NB4 (cell line): ENCODE results near the gene RLN1.
"Not testable (repeated sequence)": the region's sequence is repeated elsewhere in the genome, so short reads cannot be mapped to it uniquely, and the experiment has no call there.

Experiments
- DNase-seq: peaks from one replicate; pipeline ENCODE4 v3.0.0; 2010; ENCODE audit warnings: low read depth
- H3K4me3 ChIP-seq: one replicate; pipeline ENCODE4 v1.5.1; 2011; ENCODE audit warnings: mild to moderate bottlenecking, low read depth, low read length, moderate library complexity
- CTCF ChIP-seq: IDR thresholded peaks from one replicate; pipeline ENCODE4 v1.5.1; 2012; ENCODE audit warnings: low read depth, low read length
- MAX ChIP-seq: IDR thresholded peaks from 2 replicates; pipeline ENCODE4 v1.6.1; 2011; ENCODE audit warnings: low read depth, low read length
- MYC ChIP-seq: IDR thresholded peaks from 2 replicates; pipeline ENCODE4 v1.6.1; 2011; ENCODE audit warnings: low read depth, low read length
- POLR2A ChIP-seq: IDR thresholded peaks from 2 replicates; pipeline ENCODE4 v1.6.1; 2011; ENCODE audit warnings: mild to moderate bottlenecking; ENCODE audit not compliant: insufficient read length; ENCODE audit errors: extremely low read depth

The RLN1 gene

GRCh38 chr9:5355817-5356216 lies 16.1 kb upstream of the RLN1 start:
- DNase-seq = no peak
- TF ChIP-seq MYC (no peak), POLR2A (no peak), CTCF (no peak), MAX (no peak)
- no peak overlapping the region for H3K4me3 ChIP-seq

- TF ChIP-seq CTCF (no peak), MYC (no peak), MAX (no peak), POLR2A (no peak)
- H3K4me3 ChIP-seq = no peak overlapping the region
- no peak for DNase-seq
Measured at GRCh38 chr9:5355226-5355625, 15.6 kb upstream of the RLN1 start.

- no peak overlapping the region for H3K4me3 ChIP-seq
- TF ChIP-seq POLR2A = no peak
- no peak for TF ChIP-seq MAX
- no peak for TF ChIP-seq MYC
- no peak for TF ChIP-seq CTCF
- DNase-seq = no peak
Measured at GRCh38 chr9:5354184-5354583, 14.5 kb upstream of the RLN1 start.

GRCh38 chr9:5352637-5353248 lies 13.1 kb upstream of the RLN1 start:
- TF ChIP-seq CTCF = no peak
- TF ChIP-seq MYC = no peak
- TF ChIP-seq POLR2A = no peak
- no peak for TF ChIP-seq MAX
- no peak for DNase-seq
- no peak overlapping the region for H3K4me3 ChIP-seq

- no peak for TF ChIP-seq CTCF
- no peak for TF ChIP-seq MAX
- TF ChIP-seq POLR2A = no peak
- no peak for TF ChIP-seq MYC
Measured at GRCh38 chr9:5336688-5337087, 3.0 kb downstream of the RLN1 start.

GRCh38 chr9:5331276-5331675 lies 8.4 kb downstream of the RLN1 start:
- not testable (repeated sequence) for DNase-seq

More at GRCh38 chr9:5336688-5337087, 3.0 kb downstream of the RLN1 start:
- DNase-seq = no peak
- H3K4me3 ChIP-seq = no peak overlapping the region

More at GRCh38 chr9:5331276-5331675, 8.4 kb downstream of the RLN1 start:
- H3K4me3 ChIP-seq = not testable (repeated sequence)
